Measurements from ENCODE around the gene ANAPC15. TPM values are rescaled to one million over a fixed set of nuclear protein-coding genes. Genes with fewer than 3 reads are reported as not detected.
A peak's percentile ranks its signal among the peaks of the same experiment; 100 is the strongest.

Gene ANAPC15
- total RNA-seq, 4 donors from 2014 or later = 21.5 to 49.6 (median 39.7) TPM

DNA sequence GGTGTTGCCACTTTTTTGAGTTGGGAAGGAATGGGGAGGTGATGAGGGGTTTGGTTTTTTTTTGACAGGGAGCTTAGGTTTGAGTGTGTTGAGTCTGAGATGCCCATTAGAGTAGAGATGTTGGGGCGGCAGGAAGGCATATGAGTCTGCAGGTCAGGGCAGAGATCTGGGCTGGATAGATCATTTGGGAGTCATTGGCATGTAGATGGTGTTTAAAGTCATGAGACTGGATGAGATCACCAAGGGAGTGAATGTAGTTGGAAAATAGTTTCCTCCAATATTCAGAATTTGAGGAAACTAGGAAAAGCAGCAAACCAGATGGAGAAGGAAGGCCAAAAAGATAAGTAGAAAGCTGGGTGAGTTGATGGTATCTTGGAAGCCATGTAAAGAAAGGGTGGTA is 2.1 kb upstream of the ANAPC15 start:
- Histone ChIP-seq H3K9me3 (no peaks in the 10 kb centered on the region), H3K36me3 (no peaks in the 10 kb centered on the region), H3K4me3 (replicated peaks in 1 of 3) (no peak overlapping the region), H3K4me1 (peaks cover 9 to 22% of the 10 kb centered on the region in 2 donors), H3K27ac (no peak overlapping the region), H3K27me3 (no peaks in the 10 kb centered on the region)
- TF ChIP-seq POLR2A (IDR thresholded peaks at IDR 0.05) = no peak
- TF ChIP-seq, protein P1, sequence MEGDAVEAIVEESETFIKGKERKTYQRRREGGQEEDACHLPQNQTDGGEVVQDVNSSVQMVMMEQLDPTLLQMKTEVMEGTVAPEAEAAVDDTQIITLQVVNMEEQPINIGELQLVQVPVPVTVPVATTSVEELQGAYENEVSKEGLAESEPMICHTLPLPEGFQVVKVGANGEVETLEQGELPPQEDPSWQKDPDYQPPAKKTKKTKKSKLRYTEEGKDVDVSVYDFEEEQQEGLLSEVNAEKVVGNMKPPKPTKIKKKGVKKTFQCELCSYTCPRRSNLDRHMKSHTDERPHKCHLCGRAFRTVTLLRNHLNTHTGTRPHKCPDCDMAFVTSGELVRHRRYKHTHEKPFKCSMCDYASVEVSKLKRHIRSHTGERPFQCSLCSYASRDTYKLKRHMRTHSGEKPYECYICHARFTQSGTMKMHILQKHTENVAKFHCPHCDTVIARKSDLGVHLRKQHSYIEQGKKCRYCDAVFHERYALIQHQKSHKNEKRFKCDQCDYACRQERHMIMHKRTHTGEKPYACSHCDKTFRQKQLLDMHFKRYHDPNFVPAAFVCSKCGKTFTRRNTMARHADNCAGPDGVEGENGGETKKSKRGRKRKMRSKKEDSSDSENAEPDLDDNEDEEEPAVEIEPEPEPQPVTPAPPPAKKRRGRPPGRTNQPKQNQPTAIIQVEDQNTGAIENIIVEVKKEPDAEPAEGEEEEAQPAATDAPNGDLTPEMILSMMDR (IDR thresholded peaks at IDR 0.05) = no peak
- DNase-seq = no peak
- intact Hi-C loops (cut with DNase I) = no loop called here
- WGBS, 2 donors = 97 to 100% methylated on average over 1 of the region's 1 CpG

DNA sequence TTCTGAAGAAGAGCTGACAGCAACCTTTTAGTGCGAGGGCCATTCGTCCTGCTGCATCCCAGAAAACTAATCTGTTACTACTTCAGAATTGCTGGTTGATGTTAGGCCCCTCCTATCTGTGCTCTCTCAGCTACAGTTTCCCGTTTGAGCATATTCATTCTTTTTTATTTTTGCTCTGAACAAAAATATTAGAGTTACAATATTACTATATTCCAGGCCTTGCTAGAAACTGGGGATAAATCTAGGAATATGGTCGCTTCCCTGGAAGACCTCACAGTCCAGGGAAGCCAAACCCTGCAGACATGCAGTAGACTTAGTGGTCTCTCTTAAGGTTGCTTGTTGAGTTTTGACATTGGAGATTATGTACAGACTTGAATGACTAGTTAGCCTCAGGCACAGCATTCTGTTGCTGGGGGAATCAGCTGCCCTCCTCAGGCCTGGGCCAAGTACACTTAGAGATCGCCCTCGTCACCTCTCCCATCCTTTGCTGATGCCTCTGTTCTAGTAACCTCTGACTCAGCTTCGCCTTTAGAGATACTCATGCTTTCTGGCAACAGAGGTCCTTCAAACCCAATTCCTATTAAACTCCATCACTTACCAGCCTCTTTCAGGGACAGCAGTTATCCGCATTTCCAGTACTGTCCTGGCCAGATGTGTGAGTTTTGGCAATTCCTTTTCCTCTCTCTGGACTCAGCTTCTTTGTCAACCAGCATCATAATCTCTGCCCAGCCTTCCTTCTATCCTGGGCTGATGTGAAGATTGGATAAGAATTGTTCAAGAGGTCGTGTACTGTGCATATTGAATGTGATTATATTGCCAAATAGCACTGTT is 698 bp upstream of the ANAPC15 start:
- H3K27ac ChIP-seq = peak overlapping the region; percentile 90 to 98 (median 98)
- no peaks in the 10 kb centered on the region for H3K27me3 ChIP-seq
- no peaks in the 10 kb centered on the region for H3K36me3 ChIP-seq
- peak overlapping the region in 1 of 3 donors; percentile 44 for H3K4me3 ChIP-seq (replicated peaks in 1 of 3)
- DNase-seq = no peak
- intact Hi-C loops (cut with DNase I) = no loop called here
- H3K9me3 ChIP-seq = no peaks in the 10 kb centered on the region
- TF ChIP-seq POLR2A (IDR thresholded peaks at IDR 0.05) = no peak
- TF ChIP-seq, protein P1 (IDR thresholded peaks at IDR 0.05) = no peak
- peaks cover 9 to 17% of the 10 kb centered on the region in 2 donors for H3K4me1 ChIP-seq
- WGBS, 2 donors = 64 to 65% methylated on average over 9 of the region's 9 CpGs

DNA sequence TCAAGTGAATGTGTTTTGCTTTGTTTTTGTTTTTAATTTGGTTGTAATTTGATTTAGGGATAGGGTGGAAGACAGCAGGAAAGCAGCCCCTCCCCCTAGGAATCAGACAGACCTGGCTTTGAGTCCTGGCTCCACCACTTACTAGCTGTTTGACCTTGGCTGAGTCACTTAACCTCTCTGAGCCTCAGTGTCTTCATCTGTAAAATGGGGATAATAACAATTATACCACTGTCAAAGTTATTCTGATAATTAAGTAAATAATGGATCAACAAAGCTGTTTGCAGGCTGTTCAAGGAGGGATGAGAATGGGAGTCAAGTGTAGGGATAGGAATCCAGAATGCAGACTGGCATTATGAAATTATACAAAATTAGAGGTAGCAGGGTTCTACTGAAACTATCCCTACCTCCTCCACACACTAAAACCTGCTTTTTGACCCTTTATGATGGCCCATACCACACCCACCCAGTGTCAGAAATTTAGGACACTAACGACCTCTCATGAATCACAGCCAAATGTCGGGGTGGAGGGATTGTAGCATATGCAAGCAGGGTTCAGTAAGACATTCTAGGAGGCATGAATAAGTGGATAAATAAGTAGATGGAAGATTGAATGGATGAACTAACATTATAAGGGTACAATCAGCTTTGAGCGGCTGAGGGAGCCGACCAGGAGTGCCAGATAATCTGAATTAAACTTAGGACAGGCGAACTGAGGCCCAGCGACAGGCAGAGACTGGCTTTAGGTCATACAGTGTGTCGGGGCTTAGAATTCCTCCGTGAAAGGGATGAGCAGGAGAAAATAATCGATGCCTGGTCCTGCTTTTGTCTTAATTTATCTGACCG is 974 bp downstream of the ANAPC15 start:
- DNase-seq = no peak
- Histone ChIP-seq H3K27ac (peak overlapping the region; percentile 92 to 98 (median 98)), H3K27me3 (no peaks in the 10 kb centered on the region), H3K4me3 (replicated peaks in 1 of 3) (peak overlapping the region in 2 of 3 donors; percentile 4 to 26), H3K9me3 (no peaks in the 10 kb centered on the region), H3K36me3 (no peaks in the 10 kb centered on the region), H3K4me1 (peaks cover 9 to 15% of the 10 kb centered on the region in 2 donors)
- TF ChIP-seq, protein P1 (IDR thresholded peaks at IDR 0.05) = peak in 1 of 6 experiments; percentile 10
- TF ChIP-seq POLR2A (IDR thresholded peaks at IDR 0.05) = no peak
- intact Hi-C loops (cut with DNase I) = no loop called here
- 2 to 3% methylated on average over 9 to 10 of the region's 10 CpGs for WGBS, 2 donors

DNA sequence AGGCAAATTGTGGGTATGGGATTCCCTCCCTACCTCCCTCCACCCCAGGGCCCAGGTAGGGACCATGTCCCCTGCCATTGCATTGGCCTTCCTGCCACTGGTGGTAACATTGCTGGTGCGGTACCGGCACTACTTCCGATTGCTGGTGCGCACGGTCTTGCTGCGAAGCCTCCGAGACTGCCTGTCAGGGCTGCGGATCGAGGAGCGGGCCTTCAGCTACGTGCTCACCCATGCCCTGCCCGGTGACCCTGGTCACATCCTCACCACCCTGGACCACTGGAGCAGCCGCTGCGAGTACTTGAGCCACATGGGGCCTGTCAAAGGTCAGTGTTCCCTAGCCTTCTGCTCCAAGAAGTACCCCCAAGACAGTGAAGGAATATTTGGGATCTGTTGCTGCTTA is 6.6 kb downstream of the ANAPC15 start, which contains the start of gene TOMT:
TOMT (plus strand) TSS at position 37 of the 400 bp plus-strand sequence; CDS start at position 65, 28 bp downstream.
- 97% methylated on average over 7 to 11 of the region's 14 CpGs for WGBS, 2 donors
- Histone ChIP-seq H3K27ac (no peak within 1 kb of the TSS), H3K4me1 (peaks cover 14 to 21% of the 10 kb centered on the region in 2 donors), H3K9me3 (no peaks in the 10 kb centered on the region), H3K27me3 (no peaks in the 10 kb centered on the region), H3K36me3 (no peaks in the 10 kb centered on the region), H3K4me3 (replicated peaks in 1 of 3) (no peak within 1 kb of the TSS)
- no peak for DNase-seq
- intact Hi-C loops (cut with DNase I) = loop anchor here (10.0 kb wide), 2 partner anchors 119 to 329 kb away; partner anchors contain the start of genes CLPB and INPPL1
- TF ChIP-seq, protein P1 (IDR thresholded peaks at IDR 0.05) = no peak
- no peak for TF ChIP-seq POLR2A (IDR thresholded peaks at IDR 0.05)
